H1 (cell line): ENCODE measurements around the gene SMC3. TPM values are rescaled to one million over a fixed set of nuclear protein-coding genes. Genes with fewer than 3 reads are reported as not detected.

ENCODE experiments used
- ASH2L ChIP-seq: fragments of 200-600, 300-600 bp; sonication (generic); IDR thresholded peaks from one replicate; pipeline ENCODE4 v1.7.1; 2017; ENCODE audit warnings: low read length
- BACH1 ChIP-seq: IDR thresholded peaks from 2 replicates; pipeline ENCODE4 v1.6.1; 2012; ENCODE audit warnings: low read length, improper control_type of control experiment
- CBX5 ChIP-seq: fragments of 300-800, 300-1000 bp; sonication (generic); IDR thresholded peaks from 2 replicates; pipeline ENCODE4 v1.7.1; 2016; ENCODE audit warnings: antibody characterized with exemption, low read length, low read depth
- CTBP2 ChIP-seq: IDR thresholded peaks from 2 replicates; pipeline ENCODE4 v1.7.0; 2011; ENCODE audit warnings: borderline replicate concordance, mild to moderate bottlenecking, moderate library complexity, mixed read lengths, low read length; ENCODE audit not compliant: insufficient read depth, insufficient read length
- EP300 ChIP-seq, 2 experiments: IDR thresholded peaks; 1 replicate in 1 of 2; 2 replicates in 1 of 2; pipeline ENCODE4 v1.6.1; 2011 to 2012; ENCODE audit warnings: low read depth in 2 of 2, low read length in 2 of 2, mild to moderate bottlenecking in 2 of 2, borderline replicate concordance in 1 of 2, inconsistent platforms in 1 of 2, moderate library complexity in 1 of 2
- EZH2 ChIP-seq: fragments of 200-600 bp; sonication (generic); IDR thresholded peaks from 2 replicates; pipeline ENCODE4 v1.7.1; 2012; ENCODE audit warnings: low read depth, mild to moderate bottlenecking, moderate library complexity, low read length, inconsistent platforms; ENCODE audit not compliant: severe bottlenecking
- GTF2F1 ChIP-seq: IDR thresholded peaks from 2 replicates; pipeline ENCODE4 v1.6.1; 2012; ENCODE audit warnings: low read depth, low read length, improper control_type of control experiment, borderline replicate concordance
- HDAC6 ChIP-seq: IDR thresholded peaks from one replicate; pipeline ENCODE4 v1.7.1; 2012; ENCODE audit warnings: low read depth, mild to moderate bottlenecking, inconsistent platforms, low read length, moderate library complexity
- KDM4A ChIP-seq: IDR thresholded peaks from one replicate; pipeline ENCODE4 v1.7.1; 2012; ENCODE audit warnings: low read depth, mild to moderate bottlenecking, moderate library complexity, low read length, inconsistent platforms; ENCODE audit not compliant: severe bottlenecking
- KDM5A ChIP-seq: fragments of 200-600 bp; IDR thresholded peaks from 2 replicates; pipeline ENCODE4 v1.7.1; 2012; ENCODE audit warnings: mild to moderate bottlenecking, low read length, inconsistent platforms, mixed read lengths
- MAFK ChIP-seq: IDR thresholded peaks from 2 replicates; pipeline ENCODE4 v1.6.1; 2012; ENCODE audit warnings: low read depth, mild to moderate bottlenecking, improper control_type of control experiment, low read length
- POLR2A ChIP-seq, 2 experiments: IDR thresholded peaks; 1 replicate in 1 of 2; 2 replicates in 1 of 2; pipeline ENCODE4 v1.6.1; 2011; ENCODE audit warnings: low read depth in 2 of 2, low read length in 2 of 2, mild to moderate bottlenecking in 2 of 2; ENCODE audit errors: control extremely low read depth in 1 of 2
- RNF2 ChIP-seq: fragments of 200-900, 300-1000 bp; sonication (generic); IDR thresholded peaks from 2 replicates; pipeline ENCODE4 v1.7.1; 2016; ENCODE audit warnings: borderline replicate concordance, low read depth, mild to moderate bottlenecking, antibody characterized with exemption, low read length; ENCODE audit not compliant: poor library complexity, severe bottlenecking; ENCODE audit errors: missing control alignments
- RXRA ChIP-seq: IDR thresholded peaks from 2 replicates; pipeline ENCODE4 v1.6.1; 2011; ENCODE audit warnings: low read depth, mild to moderate bottlenecking, low read length, moderate library complexity; ENCODE audit not compliant: insufficient read depth
- SAP30 ChIP-seq: fragments of 300-600 bp; sonication (generic); IDR thresholded peaks from 2 replicates; pipeline ENCODE4 v1.7.1; 2012; ENCODE audit warnings: low read length, moderate library complexity, mild to moderate bottlenecking, inconsistent platforms; ENCODE audit not compliant: insufficient read depth, insufficient replicate concordance
- SIN3A ChIP-seq, 2 experiments: IDR thresholded peaks in 1 of 2; conservative IDR thresholded peaks in 1 of 2; 2 replicates each; pipeline ENCODE4 v1.6.1; 2011 to 2012; ENCODE audit warnings: low read length in 2 of 2, improper control_type of control experiment in 1 of 2, low read depth in 1 of 2, mild to moderate bottlenecking in 1 of 2
- SIRT6 ChIP-seq: IDR thresholded peaks from one replicate; pipeline ENCODE4 v1.7.1; 2012; ENCODE audit warnings: low read length, inconsistent platforms
- SIX5 ChIP-seq: IDR thresholded peaks from 2 replicates; pipeline ENCODE4 v1.6.1; 2011; ENCODE audit warnings: mild to moderate bottlenecking, low read depth, low read length
- SP1 ChIP-seq: IDR thresholded peaks from 2 replicates; pipeline ENCODE4 v1.6.1; 2011; ENCODE audit warnings: low read depth, low read length
- SRF ChIP-seq: IDR thresholded peaks from 2 replicates; pipeline ENCODE4 v1.6.1; 2011; ENCODE audit warnings: mild to moderate bottlenecking, low read depth, low read length, moderate library complexity
- TAF1 ChIP-seq: IDR thresholded peaks from 2 replicates; pipeline ENCODE4 v1.6.1; 2011; ENCODE audit warnings: mild to moderate bottlenecking, low read depth, low read length
- TAF7 ChIP-seq: optimal IDR thresholded peaks from 2 replicates; pipeline ENCODE3; 2011; ENCODE audit warnings: low read depth, mild to moderate bottlenecking, inconsistent platforms, low read length, moderate library complexity, borderline replicate concordance
- YY1 ChIP-seq: IDR thresholded peaks from 2 replicates; pipeline ENCODE4 v1.6.1; 2011; ENCODE audit warnings: low read depth, mild to moderate bottlenecking, low read length
- polyA plus RNA-seq, 7 experiments: library from polyadenylated mRNA; depleted of rRNA in 3 of 7; stranded (reverse) in 5 of 7; unstranded in 2 of 7; fragments of >200 nt in 5 of 7; fragments of 200-250 nt in 2 of 7; gene quantifications; 1 replicate in 5 of 7; 2 replicates in 1 of 7; 4 replicates in 1 of 7; pipeline versions ENCODE4 v1.2.1 to v1.2.3, GENCODE V29; 2011 to 2013; ENCODE audit warnings: missing spikeins in 2 of 7, mixed read lengths in 2 of 7
- total RNA-seq: library from RNA; stranded (reverse); fragmentation: NEBNext Ultra II Directional; extraction: Animal tissue kit (Norgen Biotek cat#: 25700); gene quantifications from 2 replicates; pipeline ENCODE4 v1.2.1, GENCODE V29; 2021
- TF ChIP-seq, protein P1 (sequence below): IDR thresholded peaks from 2 replicates; pipeline ENCODE4 v1.6.1; 2012; ENCODE audit warnings: low read length, inconsistent platforms

SMC3 gene
- total and polyA plus RNA-seq, 2 of the 8 experiments (the other 6 are each of a cell fraction or from before 2014, with no cell fraction given) = 12.7 to 93.4 TPM

DNA sequence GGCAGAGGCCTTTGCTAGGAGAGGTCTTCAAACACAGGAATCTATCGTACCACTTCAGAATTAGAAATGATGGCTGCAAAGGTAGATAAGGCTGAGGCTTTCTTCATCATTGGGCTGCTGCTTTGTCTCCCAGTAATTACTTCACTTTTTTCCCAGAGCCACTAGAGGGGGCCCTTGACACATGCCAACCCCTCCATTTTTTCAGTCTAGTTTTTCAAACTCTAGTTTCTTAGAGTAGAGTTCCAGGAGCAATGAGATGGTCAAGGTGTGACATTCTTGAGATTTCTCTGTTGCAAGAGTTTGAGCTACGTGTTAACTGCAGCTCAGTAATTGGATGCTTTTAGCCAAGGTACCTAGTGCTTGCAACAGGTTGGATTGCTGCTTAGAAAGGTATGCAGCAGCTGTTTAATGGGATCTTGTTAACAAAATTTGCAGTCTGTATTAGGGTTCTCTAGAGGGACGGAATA is 42.8 kb downstream of the SMC3 start (continued):
- TF ChIP-seq YY1 (peak; percentile 53; the same call in 1 of the 2 replicates), SAP30 (no peak), GTF2F1 (no peak), ASH2L (no peak), SIX5 (no peak), RXRA (no peak), TAF7 (no peak), HDAC6 (no peak), SIN3A (conservative IDR thresholded peaks at IDR 0.05 in 1 of 2, IDR thresholded peaks at IDR 0.05 in 1 of 2; ENCODE audit: low read depth in 1 of 2, low read length in 2 of 2) (no peak), TAF1 (0 out of 2 replicates have a peak, but pooled peaks have one; percentile 18), SIRT6 (no peak), EP300 (IDR thresholded peaks at IDR 0.05; ENCODE audit: borderline replicate concordance in 1 of 2, low read depth in 2 of 2, low read length in 2 of 2) (no peak), POLR2A (IDR thresholded peaks at IDR 0.05; ENCODE audit: control extremely low read depth in 1 of 2, low read depth in 2 of 2, low read length in 2 of 2) (no peak), RNF2 (no peak), KDM4A (no peak), CTBP2 (no peak), SP1 (no peak), EZH2 (no peak), MAFK (no peak), KDM5A (no peak), SRF (no peak), BACH1 (no peak), CBX5 (no peak)
- TF ChIP-seq, protein P1, sequence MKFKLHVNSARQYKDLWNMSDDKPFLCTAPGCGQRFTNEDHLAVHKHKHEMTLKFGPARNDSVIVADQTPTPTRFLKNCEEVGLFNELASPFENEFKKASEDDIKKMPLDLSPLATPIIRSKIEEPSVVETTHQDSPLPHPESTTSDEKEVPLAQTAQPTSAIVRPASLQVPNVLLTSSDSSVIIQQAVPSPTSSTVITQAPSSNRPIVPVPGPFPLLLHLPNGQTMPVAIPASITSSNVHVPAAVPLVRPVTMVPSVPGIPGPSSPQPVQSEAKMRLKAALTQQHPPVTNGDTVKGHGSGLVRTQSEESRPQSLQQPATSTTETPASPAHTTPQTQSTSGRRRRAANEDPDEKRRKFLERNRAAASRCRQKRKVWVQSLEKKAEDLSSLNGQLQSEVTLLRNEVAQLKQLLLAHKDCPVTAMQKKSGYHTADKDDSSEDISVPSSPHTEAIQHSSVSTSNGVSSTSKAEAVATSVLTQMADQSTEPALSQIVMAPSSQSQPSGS = no peak
